GM12874 (cell line): Measurements from ENCODE around the gene MRPL24.

Experiments used
- TF ChIP-seq, protein P1 (sequence below): IDR thresholded peaks from 2 replicates; pipeline ENCODE4 v1.5.1; 2011; ENCODE audit warnings: low read depth, mild to moderate bottlenecking, control low read depth, low read length, moderate library complexity; ENCODE audit not compliant: insufficient read depth

The MRPL24 gene

GRCh38 chr1:156738407-156738806 is 2.5 kb downstream of the MRPL24 start:
- TF ChIP-seq, protein P1, sequence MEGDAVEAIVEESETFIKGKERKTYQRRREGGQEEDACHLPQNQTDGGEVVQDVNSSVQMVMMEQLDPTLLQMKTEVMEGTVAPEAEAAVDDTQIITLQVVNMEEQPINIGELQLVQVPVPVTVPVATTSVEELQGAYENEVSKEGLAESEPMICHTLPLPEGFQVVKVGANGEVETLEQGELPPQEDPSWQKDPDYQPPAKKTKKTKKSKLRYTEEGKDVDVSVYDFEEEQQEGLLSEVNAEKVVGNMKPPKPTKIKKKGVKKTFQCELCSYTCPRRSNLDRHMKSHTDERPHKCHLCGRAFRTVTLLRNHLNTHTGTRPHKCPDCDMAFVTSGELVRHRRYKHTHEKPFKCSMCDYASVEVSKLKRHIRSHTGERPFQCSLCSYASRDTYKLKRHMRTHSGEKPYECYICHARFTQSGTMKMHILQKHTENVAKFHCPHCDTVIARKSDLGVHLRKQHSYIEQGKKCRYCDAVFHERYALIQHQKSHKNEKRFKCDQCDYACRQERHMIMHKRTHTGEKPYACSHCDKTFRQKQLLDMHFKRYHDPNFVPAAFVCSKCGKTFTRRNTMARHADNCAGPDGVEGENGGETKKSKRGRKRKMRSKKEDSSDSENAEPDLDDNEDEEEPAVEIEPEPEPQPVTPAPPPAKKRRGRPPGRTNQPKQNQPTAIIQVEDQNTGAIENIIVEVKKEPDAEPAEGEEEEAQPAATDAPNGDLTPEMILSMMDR = no peak

- TF ChIP-seq, protein P1 = no peak
Observed at GRCh38 chr1:156733989-156734584, 6.8 kb downstream of the MRPL24 start.

- TF ChIP-seq, protein P1 = no peak
Observed at GRCh38 chr1:156728599-156729462, 12.1 kb downstream of the MRPL24 start, which contains the start of gene ISG20L2. TSS of gene ISG20L2 (minus strand) at chr1:156728766. CDS start at chr1:156727652, 1,114 bp downstream.

GRCh38 chr1:156727926-156728598 is 12.8 kb downstream of the MRPL24 start, which contains the start of gene METTL25B:
TSS of gene METTL25B (plus strand) at chr1:156728469. CDS start at chr1:156729105, 636 bp downstream.
- TF ChIP-seq, protein P1 = no peak

DNA sequence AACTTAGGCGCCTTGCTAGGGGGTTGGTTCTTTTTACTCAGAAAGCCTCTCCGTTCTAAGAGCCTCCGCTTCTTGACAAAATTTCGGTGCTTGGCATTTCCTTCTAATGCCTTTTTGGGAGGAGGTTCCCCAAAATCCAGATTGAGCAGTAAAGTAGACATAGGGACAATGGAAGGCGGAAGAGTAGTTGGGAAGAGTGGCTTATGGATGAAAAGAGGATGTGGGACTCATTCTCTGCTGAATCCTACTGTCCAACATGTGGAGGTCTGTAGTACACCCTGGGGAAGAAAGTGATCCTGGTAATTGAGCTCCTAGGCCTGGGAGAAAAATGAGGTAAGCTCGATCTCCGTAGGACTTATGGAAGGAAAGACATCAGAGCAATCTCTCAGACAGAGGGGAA is 13.4 kb downstream of the MRPL24 start:
- TF ChIP-seq, protein P1 = no peak

DNA sequence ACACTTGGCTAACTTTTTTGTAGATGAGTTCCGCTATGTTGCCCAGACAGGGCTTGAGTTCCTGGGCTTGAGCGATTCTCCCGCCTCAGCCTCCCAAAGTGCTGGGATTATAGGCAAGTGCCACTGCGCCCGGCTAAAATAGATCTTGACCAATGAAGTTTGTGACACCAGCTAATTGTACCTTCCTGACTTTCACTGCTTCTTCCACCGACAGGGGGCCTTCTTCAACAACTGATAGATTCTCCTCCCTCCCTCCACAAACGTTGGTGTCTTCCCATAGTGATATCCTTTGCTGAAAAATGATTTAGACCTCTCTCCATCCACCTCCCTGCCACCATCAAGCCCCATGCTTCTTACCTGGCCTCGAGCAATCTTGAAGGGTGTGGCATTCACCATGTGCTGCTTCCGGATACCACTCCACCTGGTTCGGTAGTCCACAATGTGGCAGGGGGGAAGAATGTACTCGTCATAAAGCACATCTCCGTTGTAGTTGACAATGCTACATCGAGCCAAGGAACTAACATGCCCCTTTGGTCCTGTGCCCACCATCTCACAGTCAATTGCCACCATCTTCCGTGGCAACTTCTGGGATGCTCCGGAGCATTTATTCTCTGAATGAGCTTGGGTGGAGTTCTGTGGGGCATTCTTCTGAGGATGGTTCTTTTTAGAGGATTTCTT is 14.2 kb downstream of the MRPL24 start:
- TF ChIP-seq, protein P1 = peak; percentile 65
